Measurements from ENCODE around the gene VPS35L.

Gene VPS35L

GRCh38 chr16:19598805-19599510 lies 43.5 kb downstream of the VPS35L start:
- H3K4me3 Mint-ChIP-seq, result no peak overlapping the region
- H3K27me3 Mint-ChIP-seq, result no peaks in the 10 kb centered on the region
- H3K36me3 Mint-ChIP-seq (ENCODE audit: low read depth), result peaks cover 42% of the 10 kb centered on the region
- H3K4me1 Mint-ChIP-seq (ENCODE audit: low read depth), result no peaks in the 10 kb centered on the region
- no peaks in the 10 kb centered on the region for H3K9me3 Mint-ChIP-seq
- H3K27ac Mint-ChIP-seq, result no peak overlapping the region

GRCh38 chr16:19599968-19600716 lies 44.6 kb downstream of the VPS35L start:
- peaks cover 47% of the 10 kb centered on the region for H3K36me3 Mint-ChIP-seq (ENCODE audit: low read depth)

GRCh38 chr16:19601083-19601976 lies 45.8 kb downstream of the VPS35L start:
- H3K4me3 Mint-ChIP-seq, result no peak overlapping the region
- H3K4me1 Mint-ChIP-seq (ENCODE audit: low read depth), result no peaks in the 10 kb centered on the region
- no peaks in the 10 kb centered on the region for H3K27me3 Mint-ChIP-seq
- peak overlapping the region; percentile 40 for H3K27ac Mint-ChIP-seq
- H3K9me3 Mint-ChIP-seq, result no peaks in the 10 kb centered on the region
- H3K36me3 Mint-ChIP-seq (ENCODE audit: low read depth), result peaks cover 55% of the 10 kb centered on the region

More at GRCh38 chr16:19599968-19600716, 44.6 kb downstream of the VPS35L start:
- Mint-ChIP-seq H3K4me1 (ENCODE audit: low read depth) (no peaks in the 10 kb centered on the region), H3K4me3 (no peak overlapping the region), H3K9me3 (no peaks in the 10 kb centered on the region), H3K27me3 (no peaks in the 10 kb centered on the region), H3K27ac (no peak overlapping the region)

DNA sequence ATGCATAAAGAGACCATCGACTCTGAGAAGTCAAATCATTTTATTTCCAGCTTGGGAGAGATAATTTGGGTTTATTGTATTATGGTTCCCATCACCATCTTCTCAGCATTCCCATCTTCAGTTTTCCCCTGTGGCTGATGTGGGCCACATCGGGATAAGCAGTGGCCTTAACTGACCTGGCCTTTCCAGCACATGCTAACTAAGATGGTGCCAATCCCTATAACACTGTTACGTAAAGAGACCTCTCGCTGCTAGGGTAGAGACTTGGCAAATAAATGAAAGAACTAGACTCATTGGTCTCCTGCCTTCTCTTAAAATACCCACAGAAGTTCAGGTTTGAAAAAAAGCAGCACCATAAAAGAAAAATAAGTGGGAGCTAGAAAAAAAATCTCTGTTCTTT lies 49.4 kb downstream of the VPS35L start:
- H3K27ac Mint-ChIP-seq, result no peak overlapping the region
- H3K27me3 Mint-ChIP-seq, result no peaks in the 10 kb centered on the region
- no peaks in the 10 kb centered on the region for H3K9me3 Mint-ChIP-seq
- H3K4me3 Mint-ChIP-seq, result no peak overlapping the region
- H3K4me1 Mint-ChIP-seq (ENCODE audit: low read depth), result no peaks in the 10 kb centered on the region
- peaks cover 73% of the 10 kb centered on the region for H3K36me3 Mint-ChIP-seq (ENCODE audit: low read depth)

- Mint-ChIP-seq H3K36me3 (ENCODE audit: low read depth) (peaks cover 80% of the 10 kb centered on the region), H3K27ac (no peak overlapping the region), H3K9me3 (no peaks in the 10 kb centered on the region), H3K4me1 (ENCODE audit: low read depth) (no peaks in the 10 kb centered on the region), H3K27me3 (no peaks in the 10 kb centered on the region), H3K4me3 (no peak overlapping the region)
Observed at GRCh38 chr16:19605701-19606100, 50.2 kb downstream of the VPS35L start.

- peaks cover 78% of the 10 kb centered on the region for H3K36me3 Mint-ChIP-seq (ENCODE audit: low read depth)
- H3K4me3 Mint-ChIP-seq, result no peak overlapping the region
- no peaks in the 10 kb centered on the region for H3K27me3 Mint-ChIP-seq
Observed at GRCh38 chr16:19607616-19608280, 52.2 kb downstream of the VPS35L start.

DNA sequence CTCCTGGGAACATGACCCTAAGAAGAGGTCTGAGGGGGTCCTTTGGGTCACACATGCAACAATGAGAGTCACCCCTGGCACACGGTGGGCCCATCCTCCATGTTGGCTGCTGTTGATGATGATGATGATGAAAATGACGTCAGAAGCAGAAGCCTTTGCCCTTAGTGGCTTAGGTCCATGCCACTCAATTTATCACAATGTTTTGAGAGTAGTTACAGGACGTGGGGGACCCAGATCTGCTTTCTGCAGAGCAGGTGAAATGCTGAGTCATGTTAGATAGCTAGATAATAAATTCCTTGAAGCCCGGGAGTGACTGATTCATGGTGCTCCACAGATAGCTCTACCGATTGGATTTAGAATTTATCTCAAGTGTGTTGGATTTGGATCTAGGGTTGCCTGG lies 53.9 kb downstream of the VPS35L start:
- H3K4me3 Mint-ChIP-seq, result no peak overlapping the region
- H3K27ac Mint-ChIP-seq, result no peak overlapping the region
- no peaks in the 10 kb centered on the region for H3K4me1 Mint-ChIP-seq (ENCODE audit: low read depth)
- peaks cover 70% of the 10 kb centered on the region for H3K36me3 Mint-ChIP-seq (ENCODE audit: low read depth)
- H3K27me3 Mint-ChIP-seq, result no peaks in the 10 kb centered on the region
- no peaks in the 10 kb centered on the region for H3K9me3 Mint-ChIP-seq

More at GRCh38 chr16:19607616-19608280, 52.2 kb downstream of the VPS35L start:
- Mint-ChIP-seq H3K4me1 (ENCODE audit: low read depth) (no peaks in the 10 kb centered on the region), H3K9me3 (no peaks in the 10 kb centered on the region), H3K27ac (no peak overlapping the region)

DNA sequence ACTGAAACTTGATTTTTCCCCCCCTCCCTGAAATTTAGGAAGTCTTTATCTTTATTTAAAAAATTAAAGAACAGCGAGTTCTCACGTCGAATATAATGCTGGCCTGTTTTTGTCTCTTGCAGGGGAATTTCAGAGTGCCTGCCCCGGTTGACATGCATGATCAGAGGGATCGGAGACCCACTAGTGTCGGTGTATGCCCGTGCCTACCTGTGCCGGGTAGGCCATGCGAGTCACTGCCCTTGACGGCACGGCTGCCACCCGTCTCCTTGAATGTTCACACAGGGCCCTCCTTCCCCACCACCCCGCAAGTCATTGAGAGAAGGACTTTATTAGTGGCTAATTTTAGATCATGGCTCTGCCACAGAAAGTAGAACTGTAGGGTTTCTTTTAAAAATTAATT lies 54.7 kb downstream of the VPS35L start:
- no peak overlapping the region for H3K27ac Mint-ChIP-seq
- no peak overlapping the region for H3K4me3 Mint-ChIP-seq
- H3K36me3 Mint-ChIP-seq (ENCODE audit: low read depth), result peaks cover 62% of the 10 kb centered on the region
- no peaks in the 10 kb centered on the region for H3K4me1 Mint-ChIP-seq (ENCODE audit: low read depth)
- no peaks in the 10 kb centered on the region for H3K9me3 Mint-ChIP-seq
- H3K27me3 Mint-ChIP-seq, result no peaks in the 10 kb centered on the region

DNA sequence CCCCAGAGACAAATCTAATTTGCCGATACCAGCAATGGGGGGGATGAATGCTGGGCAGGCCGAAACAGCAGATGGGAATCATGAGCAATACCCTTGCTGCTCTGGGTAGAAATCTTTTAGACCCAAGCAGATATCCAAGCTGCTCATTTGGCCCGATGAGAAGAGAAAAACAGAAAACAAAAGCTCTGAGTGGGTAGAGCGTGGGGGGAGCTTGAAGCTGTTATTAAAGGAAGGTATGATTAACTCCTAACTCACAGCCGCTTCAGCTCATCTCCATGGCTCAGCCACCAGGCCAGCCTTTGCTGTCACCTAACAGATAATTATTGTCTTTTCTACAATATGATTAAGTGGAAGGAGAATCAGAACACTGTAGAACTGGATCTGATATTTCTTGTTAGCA lies 58.3 kb downstream of the VPS35L start:
- Mint-ChIP-seq H3K4me1 (ENCODE audit: low read depth) (no peaks in the 10 kb centered on the region), H3K4me3 (no peak overlapping the region), H3K36me3 (ENCODE audit: low read depth) (peaks cover 51% of the 10 kb centered on the region), H3K9me3 (no peaks in the 10 kb centered on the region), H3K27me3 (no peaks in the 10 kb centered on the region), H3K27ac (no peak overlapping the region)

GRCh38 chr16:19616241-19616640 lies 60.7 kb downstream of the VPS35L start:
- Mint-ChIP-seq H3K36me3 (ENCODE audit: low read depth) (peaks cover 44% of the 10 kb centered on the region), H3K27me3 (no peaks in the 10 kb centered on the region), H3K9me3 (no peaks in the 10 kb centered on the region)

GRCh38 chr16:19618876-19619275 lies 63.4 kb downstream of the VPS35L start:
- H3K36me3 Mint-ChIP-seq (ENCODE audit: low read depth), result peaks cover 39% of the 10 kb centered on the region
- H3K27me3 Mint-ChIP-seq, result no peaks in the 10 kb centered on the region
- no peaks in the 10 kb centered on the region for H3K4me1 Mint-ChIP-seq (ENCODE audit: low read depth)
- H3K9me3 Mint-ChIP-seq, result no peaks in the 10 kb centered on the region
- no peak overlapping the region for H3K4me3 Mint-ChIP-seq
- H3K27ac Mint-ChIP-seq, result no peak overlapping the region

More at GRCh38 chr16:19616241-19616640, 60.7 kb downstream of the VPS35L start:
- Mint-ChIP-seq H3K4me1 (ENCODE audit: low read depth) (no peaks in the 10 kb centered on the region), H3K27ac (no peak overlapping the region), H3K4me3 (no peak overlapping the region)

GRCh38 chr16:19621445-19621844 lies 65.9 kb downstream of the VPS35L start:
- Mint-ChIP-seq H3K27ac (no peak overlapping the region), H3K4me3 (no peak overlapping the region), H3K4me1 (ENCODE audit: low read depth) (no peaks in the 10 kb centered on the region), H3K27me3 (no peaks in the 10 kb centered on the region), H3K36me3 (ENCODE audit: low read depth) (peaks cover 46% of the 10 kb centered on the region), H3K9me3 (no peaks in the 10 kb centered on the region)

GRCh38 chr16:19625039-19625438 lies 69.5 kb downstream of the VPS35L start:
- H3K9me3 Mint-ChIP-seq, result no peaks in the 10 kb centered on the region
- no peaks in the 10 kb centered on the region for H3K27me3 Mint-ChIP-seq
- no peak overlapping the region for H3K27ac Mint-ChIP-seq
- peaks cover 28% of the 10 kb centered on the region for H3K36me3 Mint-ChIP-seq (ENCODE audit: low read depth)
- no peak overlapping the region for H3K4me3 Mint-ChIP-seq
- H3K4me1 Mint-ChIP-seq (ENCODE audit: low read depth), result no peaks in the 10 kb centered on the region

DNA sequence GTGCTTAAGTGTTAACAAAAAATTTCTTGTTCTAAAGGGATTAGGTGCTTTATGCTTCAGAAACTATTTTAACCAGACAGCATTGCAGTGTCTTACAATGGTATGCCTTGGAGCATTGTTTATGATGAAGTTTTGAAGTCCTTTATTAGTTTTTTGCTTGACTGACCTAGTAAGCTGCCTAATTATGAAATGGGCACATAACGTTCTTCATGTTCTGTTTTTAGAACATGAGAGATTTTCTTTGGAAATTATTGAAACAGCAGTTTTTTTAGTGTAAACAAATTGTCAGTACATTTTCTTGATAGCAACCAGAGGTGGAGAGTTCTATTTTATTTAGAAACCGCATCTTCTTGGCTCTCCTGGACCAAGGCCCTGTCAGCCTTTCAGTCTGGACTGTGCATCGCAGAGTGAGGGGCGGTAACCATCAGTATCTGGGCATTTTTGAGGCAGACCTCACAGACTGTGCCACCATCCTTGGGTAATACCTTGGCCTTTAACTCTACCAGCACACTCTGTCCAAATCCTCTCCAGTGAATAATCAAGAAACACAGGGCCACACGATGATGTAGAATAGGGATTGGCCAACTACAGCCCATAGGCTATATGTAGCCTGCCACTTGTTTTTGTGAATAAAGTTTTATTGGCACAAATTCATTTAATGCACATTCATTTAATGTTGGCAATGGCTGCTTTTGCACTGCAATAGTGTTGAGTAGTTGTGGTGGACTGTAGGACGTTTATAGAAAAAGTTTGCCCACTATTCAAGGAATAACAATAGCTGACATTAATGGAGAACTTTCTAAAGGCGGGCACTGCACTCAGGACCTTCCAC lies 81.1 kb downstream of the VPS35L start:
- Mint-ChIP-seq H3K9me3 (no peaks in the 10 kb centered on the region), H3K27me3 (no peaks in the 10 kb centered on the region), H3K36me3 (ENCODE audit: low read depth) (peaks cover 58% of the 10 kb centered on the region), H3K4me1 (ENCODE audit: low read depth) (peaks cover 17% of the 10 kb centered on the region), H3K4me3 (no peak overlapping the region), H3K27ac (no peak overlapping the region)

All from stimulated activated naive CD8-positive, alpha-beta T cell treated with anti-CD3 and anti-CD28 coated beads, Interleukin-15, Interleukin-2, amounts not matched to agents 100 ng/mL and 50 ng/mL, for 24 hours (primary cell).